Stimulated activated CD4-positive, alpha-beta T cell treated with anti-CD3 and anti-CD28 coated beads, Interleukin-12 subunit alpha, Interleukin-12 subunit beta, amount 100 ng/mL, for 4 hours (primary cell): ENCODE measurements around the gene SZRD1.

Experiments used
- DNase-seq: peaks from one replicate; pipeline ENCODE4 v3.0.0-alpha.2; 2020

Gene SZRD1

DNA sequence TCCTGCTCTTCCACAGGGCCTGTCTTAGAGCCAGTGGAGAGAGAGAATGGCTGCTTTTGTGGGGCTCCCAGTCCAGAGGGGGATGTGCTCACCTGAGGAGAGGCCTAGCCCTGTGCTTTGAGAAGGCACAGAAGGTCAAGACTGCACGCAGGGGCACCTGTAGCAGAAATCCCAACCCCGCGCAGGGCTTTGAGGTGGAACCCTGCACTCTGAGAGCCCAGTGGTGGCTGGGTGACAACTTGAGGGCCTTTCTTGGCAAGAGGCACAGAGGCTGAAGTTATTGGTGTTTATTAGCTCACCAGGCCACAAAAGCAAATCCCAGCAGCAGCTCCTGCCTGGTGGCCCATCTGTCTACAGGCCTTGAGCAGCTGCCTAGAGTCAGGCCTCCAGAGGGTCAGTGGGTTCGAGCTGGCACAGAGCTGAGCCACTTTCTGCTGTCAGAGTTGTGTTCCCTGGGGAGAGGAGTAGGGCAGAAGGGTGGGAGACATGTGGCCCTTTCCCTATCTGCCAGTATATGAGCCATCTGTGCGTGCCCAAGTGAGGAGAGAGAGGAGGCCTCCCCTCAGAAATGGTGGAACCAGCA is 31.4 kb downstream of the SZRD1 start:
- DNase-seq, result no peak

- DNase-seq, result no peak
Measured at GRCh38 chr1:16402742-16403141, 35.7 kb downstream of the SZRD1 start.

DNA sequence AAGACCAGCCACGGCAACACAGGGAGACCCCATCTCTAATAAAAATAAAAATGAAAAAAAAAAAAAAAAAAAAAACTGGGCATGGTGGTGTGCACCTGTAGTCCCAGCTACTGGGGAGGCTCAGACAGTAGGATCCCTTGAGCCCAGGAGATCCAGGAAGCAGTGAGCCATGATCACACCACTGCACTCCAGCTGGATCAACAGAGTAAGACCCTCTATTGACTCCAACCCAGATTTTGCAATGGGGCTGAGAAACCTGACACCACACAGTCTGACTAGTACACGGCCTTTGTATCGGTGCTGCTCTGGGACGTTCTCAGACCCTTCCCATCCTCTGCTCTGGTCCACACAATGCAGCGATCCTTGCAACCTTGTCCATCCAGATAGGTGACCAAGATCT is 38.4 kb downstream of the SZRD1 start:
- no peak for DNase-seq

DNA sequence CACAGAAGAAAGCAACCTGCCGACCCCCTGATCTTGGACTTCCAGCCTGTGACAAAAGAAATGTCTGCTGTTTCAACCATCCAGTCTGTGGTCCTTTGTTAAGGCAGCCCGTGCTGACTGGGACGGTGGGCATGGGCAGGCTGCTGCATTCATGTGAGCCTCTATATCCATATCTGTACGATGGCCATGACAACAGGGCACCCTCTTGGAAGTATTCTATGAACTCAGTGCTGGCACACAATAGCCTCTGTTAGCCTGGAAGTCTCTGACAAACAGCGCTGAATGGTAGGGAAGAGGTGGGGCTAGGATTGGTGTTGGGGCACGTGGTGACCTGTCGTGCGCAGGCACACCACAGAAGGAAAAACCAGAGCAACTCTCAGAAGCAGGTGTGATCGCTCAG is 39.8 kb downstream of the SZRD1 start:
- no peak for DNase-seq

- DNase-seq, result no peak
Measured at GRCh38 chr1:16409536-16410152, 42.6 kb downstream of the SZRD1 start.

GRCh38 chr1:16410803-16411202 is 43.8 kb downstream of the SZRD1 start:
- DNase-seq, result no peak

DNA sequence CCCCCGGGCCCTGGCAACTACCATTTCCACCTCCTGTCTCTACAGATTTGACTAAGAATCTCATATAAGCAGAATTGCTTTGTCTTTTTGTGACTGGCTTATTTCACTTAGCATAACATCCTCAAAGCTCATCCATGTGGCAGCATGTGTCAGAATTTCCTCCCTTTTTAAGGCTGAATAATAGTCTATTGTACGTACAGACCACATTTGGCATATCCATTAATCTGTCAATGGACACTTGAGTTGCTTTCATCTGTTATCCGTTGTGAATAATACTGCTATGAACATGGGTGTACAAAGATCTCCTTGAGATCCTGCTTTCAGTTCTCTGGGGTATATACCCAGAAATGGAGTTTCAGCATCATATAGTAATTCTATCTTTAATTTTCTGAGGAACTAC is 46.1 kb downstream of the SZRD1 start:
- DNase-seq, result no peak

DNA sequence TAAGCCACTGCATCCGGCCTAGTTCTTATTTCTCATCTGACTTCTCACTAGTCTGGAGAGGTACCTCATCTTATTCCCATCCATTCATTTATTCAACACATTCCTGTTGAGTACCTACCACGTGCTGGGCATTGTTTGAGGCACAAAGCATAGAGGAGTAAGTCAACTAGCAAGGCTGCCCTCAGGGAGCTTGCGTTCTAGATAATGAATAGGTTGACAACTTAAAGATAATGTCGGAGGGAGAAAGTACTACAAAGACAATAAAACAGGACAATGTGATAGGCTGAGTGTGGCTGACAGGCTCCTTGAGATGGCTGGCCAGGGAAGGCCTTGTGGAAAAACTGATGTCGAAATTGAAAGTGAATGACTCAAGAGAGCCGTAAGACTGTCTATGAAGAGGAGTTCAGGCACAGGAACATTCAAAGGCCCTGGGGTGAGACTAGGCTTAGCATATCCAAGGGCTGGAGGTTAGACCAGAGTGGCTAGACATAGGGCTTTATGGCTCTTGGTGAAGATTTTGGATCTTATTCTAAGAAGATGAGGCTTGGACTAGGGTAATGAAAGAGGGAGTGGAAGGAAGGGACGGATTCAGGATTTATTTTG is 51.9 kb downstream of the SZRD1 start:
- no peak for DNase-seq

- DNase-seq, result peak; percentile 28
Measured at GRCh38 chr1:16420424-16421118, 53.5 kb downstream of the SZRD1 start.

GRCh38 chr1:16421201-16421600 is 54.2 kb downstream of the SZRD1 start:
- DNase-seq, result no peak

DNA sequence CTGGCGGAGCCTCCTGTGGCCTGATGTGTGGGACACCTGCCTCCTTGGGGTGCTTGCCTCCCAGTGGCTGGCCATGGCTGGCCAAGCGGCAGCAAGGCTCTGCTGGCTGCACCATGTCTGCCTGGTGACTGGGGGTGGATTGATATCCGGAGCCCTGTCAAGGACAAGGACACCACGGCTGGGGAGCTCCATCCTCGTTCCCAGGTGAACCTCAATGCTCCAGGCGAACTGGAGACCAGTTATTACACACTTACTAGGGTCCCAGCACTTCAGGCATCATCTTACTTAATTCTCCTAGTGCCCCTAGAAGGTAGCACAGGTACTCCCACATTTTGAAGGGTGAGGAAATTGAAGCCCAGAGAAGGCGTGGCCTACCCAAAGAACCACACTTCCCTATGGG is 55.0 kb downstream of the SZRD1 start:
- DNase-seq, result no peak

- DNase-seq, result no peak
Measured at GRCh38 chr1:16425125-16426025, 58.3 kb downstream of the SZRD1 start.

GRCh38 chr1:16430606-16431005 is 63.6 kb downstream of the SZRD1 start:
- no peak for DNase-seq

- no peak for DNase-seq
Measured at GRCh38 chr1:16433030-16433429, 66.0 kb downstream of the SZRD1 start.

- no peak for DNase-seq
Measured at GRCh38 chr1:16434007-16434406, 67.0 kb downstream of the SZRD1 start.

DNA sequence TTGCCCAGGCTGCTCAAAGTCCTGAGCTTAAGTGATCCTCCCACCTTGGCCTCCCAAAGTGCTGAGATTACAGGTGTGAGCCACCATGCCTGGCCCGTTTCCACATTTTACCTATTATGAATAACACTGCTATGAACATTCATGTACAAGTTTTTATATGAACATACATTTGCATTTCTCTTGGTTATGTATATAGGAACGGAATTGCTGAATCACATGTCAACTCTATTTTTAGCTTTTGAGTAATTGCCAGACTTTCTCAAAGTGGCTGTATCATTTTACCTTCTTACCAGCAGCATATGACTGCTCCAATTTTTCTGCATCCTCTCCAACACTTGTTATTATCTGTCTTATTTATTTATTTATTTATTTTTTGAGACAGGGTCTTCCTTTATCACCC is 67.5 kb downstream of the SZRD1 start:
- no peak for DNase-seq

- DNase-seq, result no peak
Measured at GRCh38 chr1:16436946-16437474, 70.0 kb downstream of the SZRD1 start, which contains the start of gene SPATA21. Gene SPATA21, minus strand, starts transcription at chr1:16437424. Its CDS starts 6,053 bp downstream, at chr1:16431371.

DNA sequence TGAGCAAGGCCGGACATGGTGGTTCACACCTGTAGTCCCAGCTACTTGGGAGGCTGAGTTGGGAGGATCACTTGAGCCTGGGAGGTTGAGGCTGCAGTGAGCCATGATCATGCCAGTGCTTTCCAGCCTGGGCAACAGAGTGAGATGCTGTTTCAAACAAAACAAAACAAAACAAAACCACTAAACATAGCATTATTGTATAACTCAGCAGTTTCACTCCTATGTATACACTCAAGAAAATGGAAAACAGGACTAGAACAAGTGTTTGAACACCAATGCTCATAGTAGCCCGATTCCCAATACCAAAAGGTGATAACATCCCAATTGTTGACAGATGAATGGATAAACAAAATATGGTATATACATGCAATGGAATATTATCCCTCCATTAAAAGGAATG is 71.5 kb downstream of the SZRD1 start:
- no peak for DNase-seq

DNA sequence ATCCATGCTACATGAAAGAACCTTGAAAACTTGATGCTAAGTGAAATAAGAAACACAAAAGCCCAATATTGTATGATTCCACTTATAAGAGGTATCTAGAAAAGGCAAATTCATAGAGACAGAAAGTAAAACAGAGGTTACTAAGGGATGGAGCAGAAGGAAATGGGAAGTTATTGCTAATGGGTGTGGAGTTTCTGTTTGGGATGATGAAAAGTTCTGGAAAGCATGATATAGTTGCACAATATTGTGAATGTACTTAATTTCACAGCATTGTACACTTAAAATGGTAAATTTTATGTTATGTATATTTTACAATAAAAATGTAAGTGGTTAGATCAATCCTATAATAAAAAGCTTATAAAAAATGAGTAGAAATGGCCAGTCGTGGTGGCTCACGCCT is 71.9 kb downstream of the SZRD1 start:
- DNase-seq, result no peak

DNA sequence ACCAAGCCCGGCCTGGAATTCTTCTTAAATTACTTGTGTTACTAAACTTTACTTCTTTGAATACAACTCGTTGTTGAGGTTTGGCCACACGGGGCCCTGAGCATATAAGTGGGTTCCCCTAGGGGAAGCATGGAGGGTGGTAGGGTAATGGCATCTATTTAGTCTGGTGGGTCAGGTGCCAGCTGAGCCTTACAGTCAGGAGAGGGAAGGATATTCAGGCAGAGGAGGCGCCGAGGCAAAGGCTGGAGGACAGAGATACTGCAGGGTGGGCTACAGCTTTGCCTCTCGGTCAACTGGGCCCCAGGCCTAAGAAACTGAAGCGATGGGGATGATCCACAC is 73.1 kb downstream of the SZRD1 start:
- DNase-seq, result no peak

DNA sequence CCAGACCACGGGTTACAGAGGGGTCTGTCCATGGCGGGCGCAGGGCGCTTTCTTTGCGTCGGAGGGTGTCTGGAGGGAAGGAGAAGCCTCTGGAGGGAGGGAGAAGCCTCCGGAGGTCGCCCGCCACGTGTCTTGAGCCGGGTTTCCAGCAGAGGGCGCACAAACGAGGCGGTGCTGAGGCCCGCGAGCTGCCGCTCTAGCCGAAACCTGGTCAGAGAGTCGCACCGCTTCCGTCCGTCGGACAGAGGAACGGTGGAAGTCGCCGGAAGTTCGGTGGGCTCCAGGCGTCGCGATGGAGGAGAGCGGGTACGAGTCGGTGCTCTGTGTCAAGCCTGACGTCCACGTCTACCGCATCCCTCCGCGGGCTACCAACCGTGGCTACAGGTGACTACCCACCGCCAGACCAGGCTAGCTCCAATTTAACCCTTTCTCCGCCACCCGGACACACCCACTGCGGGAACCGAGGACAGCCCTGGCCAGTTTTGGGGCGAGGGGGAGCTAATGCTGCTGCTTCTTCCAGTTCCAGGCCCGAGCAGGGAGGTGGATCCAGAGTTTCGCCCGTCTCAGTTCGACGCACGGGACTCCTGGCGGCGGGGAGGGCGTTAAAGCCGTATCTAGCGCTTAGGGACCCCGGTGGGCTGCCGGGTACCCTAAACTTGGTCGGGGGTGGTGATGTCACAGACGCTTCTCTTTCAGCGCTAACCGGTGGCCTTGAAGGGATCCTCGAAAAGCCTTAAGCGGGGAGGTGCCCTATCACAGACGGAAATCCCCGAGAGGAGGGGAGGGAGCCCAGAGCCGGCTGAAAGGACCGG is 73.6 kb downstream of the SZRD1 start, which contains the start of gene NECAP2:
NECAP2 (plus strand) TSS at position 255 of the 812 bp plus-strand sequence; CDS start at position 293, 38 bp downstream.
- peak; percentile 97 for DNase-seq

DNA sequence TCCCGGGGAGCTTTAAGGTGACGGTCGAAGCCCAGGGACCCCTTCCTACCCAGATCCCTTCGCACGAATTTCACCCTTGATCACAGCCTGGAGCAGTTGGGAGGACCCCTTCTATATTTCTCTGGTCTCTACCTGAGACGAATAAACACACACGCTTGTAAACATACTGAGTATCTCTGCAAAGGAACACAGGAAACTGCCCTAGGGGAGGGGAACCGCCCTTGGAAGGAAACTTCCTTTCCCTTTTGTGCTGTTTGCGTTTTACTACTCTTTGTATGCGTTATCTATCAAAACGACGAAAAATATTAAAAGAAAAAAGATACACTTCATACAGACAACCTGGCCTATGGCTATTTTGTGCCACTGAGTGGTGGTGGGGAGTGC is 74.2 kb downstream of the SZRD1 start:
- no peak for DNase-seq
